Karpas-422 (cell line): ENCODE measurements around the gene PLA2G4D. TPM values are rescaled to one million over a fixed set of nuclear protein-coding genes. Genes with fewer than 3 reads are reported as not detected.
A peak's percentile ranks its signal among the peaks of the same experiment; 100 is the strongest.

Experiments
- DNase-seq: peaks from one replicate; pipeline ENCODE4 v3.0.0-alpha.2; 2015
- H2AFZ ChIP-seq: fragments of 200-600 bp; sonication (generic); 2 replicates; pipeline ENCODE4 v1.6.1; 2014; ENCODE audit warnings: antibody characterized with exemption, low read length, mixed read lengths
- H3K27ac ChIP-seq: fragments of 200-600 bp; sonication (generic); 2 replicates; pipeline ENCODE4 v1.5.1; 2014; ENCODE audit warnings: mild to moderate bottlenecking, low read length, moderate library complexity
- H3K27me3 ChIP-seq: fragments of 200-600 bp; sonication (generic); 2 replicates; pipeline ENCODE4 v1.6.1; 2014; ENCODE audit warnings: low read length, mixed read lengths
- H3K36me3 ChIP-seq: fragments of 200-600 bp; sonication (generic); 2 replicates; pipeline ENCODE4 v1.6.1; 2014; ENCODE audit warnings: low read length, mixed read lengths; ENCODE audit not compliant: insufficient read depth
- H3K4me1 ChIP-seq: fragments of 200-600 bp; sonication (generic); 2 replicates; pipeline ENCODE4 v1.6.1; 2014; ENCODE audit warnings: mild to moderate bottlenecking, low read length, mixed read lengths
- H3K4me2 ChIP-seq: fragments of 200-600 bp; sonication (generic); 2 replicates; pipeline ENCODE4 v1.6.1; 2014; ENCODE audit warnings: low read length, low read depth, mild to moderate bottlenecking; ENCODE audit not compliant: poor library complexity, severe bottlenecking
- H3K4me3 ChIP-seq: fragments of 200-600 bp; sonication (generic); 2 replicates; pipeline ENCODE4 v1.5.1; 2014; ENCODE audit warnings: mild to moderate bottlenecking, antibody characterized with exemption, low read length, mixed read lengths
- H3K79me2 ChIP-seq: fragments of 200-600 bp; sonication (generic); 2 replicates; pipeline ENCODE4 v1.6.1; 2014; ENCODE audit warnings: mild to moderate bottlenecking, low read length, mixed read lengths
- H3K9ac ChIP-seq: fragments of 200-600 bp; sonication (generic); 2 replicates; pipeline ENCODE4 v1.6.0; 2014; ENCODE audit warnings: low read length
- H3K9me2 ChIP-seq: fragments of 200-600 bp; sonication (generic), shearing (Covaris generic); replicated peaks from 2 replicates; pipeline ENCODE4 v1.6.0; 2014; ENCODE audit warnings: mild to moderate bottlenecking, low read length, moderate library complexity; ENCODE audit not compliant: insufficient read depth
- H3K9me3 ChIP-seq: fragments of 300-700, 200-600 bp; sonication (generic); 2 replicates; pipeline ENCODE4 v1.6.1; 2014; ENCODE audit warnings: low read length, mixed read lengths
- H4K20me1 ChIP-seq: fragments of 200-600 bp; sonication (generic); 2 replicates; pipeline ENCODE4 v1.6.1; 2014; ENCODE audit warnings: mild to moderate bottlenecking, antibody characterized with exemption, low read length, low read depth; ENCODE audit not compliant: insufficient read depth
- total RNA-seq: library from RNA; depleted of rRNA; stranded (reverse); fragments of >200 nt; shearing (Covaris generic); gene quantifications from 2 replicates; pipeline ENCODE4 v1.2.3, GENCODE V29; 2014; ENCODE audit warnings: low replicate concordance

The PLA2G4D gene
- total RNA-seq, 1 experiment from 2014 or later = not detected

DNA sequence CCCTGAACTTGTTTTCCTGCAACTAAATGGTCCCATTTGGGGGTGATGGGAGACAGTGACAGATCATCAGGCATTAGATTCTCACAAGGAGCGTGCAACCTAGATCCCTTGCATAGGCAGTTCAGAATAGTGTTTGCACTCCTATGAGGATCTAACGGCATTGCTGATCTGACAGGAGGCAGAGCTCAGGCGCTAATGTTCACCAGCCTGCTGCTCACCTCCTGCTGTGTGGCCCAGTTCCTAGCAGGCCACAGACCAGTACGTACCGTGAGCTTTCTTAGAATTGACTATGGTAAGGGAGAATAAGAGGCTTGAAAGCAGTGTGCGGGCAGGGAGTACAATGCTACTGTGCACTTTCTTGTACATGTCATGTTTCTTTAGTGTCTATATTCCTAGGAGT lies 56.0 kb downstream of the PLA2G4D start:
- Histone ChIP-seq H3K79me2 (no peaks in the 10 kb centered on the region), H4K20me1 (no peaks in the 10 kb centered on the region), H2AFZ (no peak overlapping the region), H3K27ac (no peak overlapping the region), H3K36me3 (no peaks in the 10 kb centered on the region), H3K27me3 (no peaks in the 10 kb centered on the region), H3K4me3 (no peak overlapping the region), H3K4me2 (no peak overlapping the region), H3K4me1 (peaks cover 19% of the 10 kb centered on the region), H3K9me3 (no peaks in the 10 kb centered on the region), H3K9me2 (no peaks in the 10 kb centered on the region), H3K9ac (no peak overlapping the region)
- DNase-seq = no peak

DNA sequence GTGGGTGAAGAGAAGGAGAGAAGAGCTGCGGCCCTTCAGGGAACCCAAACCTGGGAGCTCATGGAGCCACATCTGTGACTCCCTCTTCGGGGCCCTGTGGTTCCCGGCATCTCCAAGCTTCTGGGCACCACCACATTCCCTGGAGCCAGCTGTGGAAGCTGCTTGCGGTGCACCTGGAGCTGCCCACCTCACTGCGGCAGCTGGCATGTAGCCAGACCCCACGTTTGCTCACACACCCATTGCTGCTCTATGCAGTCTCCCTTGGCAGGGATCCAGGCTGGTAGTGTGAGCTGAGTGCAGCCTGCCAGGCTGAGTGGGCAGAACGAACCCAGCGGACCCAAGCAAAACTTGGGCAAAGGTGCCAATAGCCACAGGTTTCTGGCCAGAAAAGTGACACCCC lies 56.7 kb downstream of the PLA2G4D start:
- H2AFZ ChIP-seq = no peak overlapping the region
- H3K79me2 ChIP-seq = no peaks in the 10 kb centered on the region
- no peaks in the 10 kb centered on the region for H3K36me3 ChIP-seq
- H3K4me2 ChIP-seq = no peak overlapping the region
- DNase-seq = no peak
- no peaks in the 10 kb centered on the region for H3K9me3 ChIP-seq
- H3K27ac ChIP-seq = no peak overlapping the region
- no peaks in the 10 kb centered on the region for H4K20me1 ChIP-seq
- no peaks in the 10 kb centered on the region for H3K27me3 ChIP-seq
- peaks cover 19% of the 10 kb centered on the region for H3K4me1 ChIP-seq
- H3K4me3 ChIP-seq = no peak overlapping the region
- no peak overlapping the region for H3K9ac ChIP-seq
- H3K9me2 ChIP-seq = no peaks in the 10 kb centered on the region

DNA sequence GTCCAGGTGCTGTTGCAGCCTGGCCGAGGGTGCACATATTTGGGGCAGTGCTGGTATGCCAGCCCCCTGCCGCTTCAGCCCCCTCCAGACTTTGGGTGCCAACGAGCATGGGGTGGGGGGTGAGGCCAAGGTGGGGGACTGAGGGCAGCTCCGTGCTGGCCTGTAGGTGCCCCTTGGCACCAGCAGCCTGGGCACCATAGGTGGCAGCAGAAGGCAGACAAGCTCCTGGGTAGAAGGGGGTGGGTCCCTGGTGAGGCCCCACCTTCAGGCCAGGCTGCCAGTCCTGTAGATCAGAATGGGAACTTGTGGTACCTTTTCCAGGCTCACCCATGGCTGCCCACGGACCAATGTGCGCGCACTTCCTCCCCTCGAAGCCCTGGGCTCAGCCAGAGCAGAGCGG lies 57.4 kb downstream of the PLA2G4D start:
- peaks cover 19% of the 10 kb centered on the region for H3K4me1 ChIP-seq
- H3K4me2 ChIP-seq = no peak overlapping the region
- no peak overlapping the region for H3K9ac ChIP-seq
- no peaks in the 10 kb centered on the region for H4K20me1 ChIP-seq
- no peaks in the 10 kb centered on the region for H3K27me3 ChIP-seq
- no peak overlapping the region for H3K4me3 ChIP-seq
- H3K9me2 ChIP-seq = no peaks in the 10 kb centered on the region
- no peaks in the 10 kb centered on the region for H3K79me2 ChIP-seq
- H3K36me3 ChIP-seq = no peaks in the 10 kb centered on the region
- H3K9me3 ChIP-seq = no peaks in the 10 kb centered on the region
- DNase-seq = no peak
- H3K27ac ChIP-seq = no peak overlapping the region
- no peak overlapping the region for H2AFZ ChIP-seq

DNA sequence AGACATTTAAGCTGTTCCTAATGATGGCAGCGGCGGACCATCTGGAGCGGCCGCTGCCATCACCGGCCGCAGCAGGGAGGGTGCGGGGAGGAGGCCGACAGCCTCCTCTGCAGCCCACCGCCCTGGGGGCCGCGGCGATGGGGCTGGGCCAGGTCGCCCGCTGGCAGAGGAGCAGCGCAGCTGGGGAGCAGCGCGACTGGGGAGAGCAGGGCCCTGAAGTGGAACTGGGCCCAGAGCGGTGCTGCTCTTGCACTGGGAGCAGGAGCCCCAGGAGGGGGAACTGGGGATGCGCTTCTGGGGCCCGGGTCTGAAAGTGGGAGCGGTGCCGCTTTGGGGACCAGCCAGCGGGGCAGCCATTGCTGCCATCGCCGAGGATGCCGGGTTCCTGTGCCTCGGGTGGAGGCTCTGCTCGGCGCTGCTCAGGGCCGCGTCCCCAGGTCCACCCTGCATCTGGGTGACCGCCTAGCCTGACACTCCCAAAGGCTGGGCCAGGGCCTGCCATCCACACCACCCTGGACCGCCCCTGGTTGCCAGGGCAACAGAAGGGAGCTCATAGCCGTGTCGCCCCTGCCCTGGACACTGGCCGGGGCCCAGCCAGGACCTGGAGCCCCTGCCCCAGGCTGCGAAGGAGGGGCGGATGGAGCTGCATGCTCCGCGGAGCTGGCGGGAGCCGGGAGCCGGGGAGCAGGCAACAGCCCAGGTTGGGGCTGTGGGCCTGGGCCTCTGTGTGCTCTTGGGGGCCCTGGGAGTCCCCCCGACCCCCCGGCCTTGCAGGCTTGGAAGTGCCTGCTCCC lies 58.1 kb downstream of the PLA2G4D start:
- Histone ChIP-seq H3K9me2 (no peaks in the 10 kb centered on the region), H3K27me3 (no peaks in the 10 kb centered on the region), H3K4me3 (peak overlapping the region; percentile 33; the same call in 1 of the 2 replicates), H3K79me2 (no peaks in the 10 kb centered on the region), H4K20me1 (no peaks in the 10 kb centered on the region), H3K4me2 (peak overlapping the region; percentile 67), H3K9ac (no peak overlapping the region), H2AFZ (no peak overlapping the region), H3K36me3 (no peaks in the 10 kb centered on the region), H3K4me1 (peaks cover 19% of the 10 kb centered on the region), H3K27ac (no peak overlapping the region), H3K9me3 (no peaks in the 10 kb centered on the region)
- no peak for DNase-seq

DNA sequence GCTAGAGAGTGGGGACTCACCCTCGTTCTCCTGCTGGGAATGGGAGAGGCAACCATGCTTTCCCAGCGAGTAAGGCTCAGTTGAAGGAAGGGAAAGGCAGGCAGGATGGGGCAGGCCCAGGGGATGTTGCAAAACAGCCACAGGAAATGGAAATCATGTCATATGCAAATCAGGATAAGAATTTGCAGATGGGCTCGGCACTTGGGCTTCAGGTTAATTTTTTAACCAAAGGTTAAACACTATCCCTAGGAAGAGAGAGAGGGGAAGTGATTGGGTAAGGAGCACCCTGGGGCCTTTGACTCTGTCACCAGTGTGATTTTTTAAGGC lies 59.0 kb downstream of the PLA2G4D start:
- Histone ChIP-seq H2AFZ (no peak overlapping the region), H3K36me3 (no peaks in the 10 kb centered on the region), H3K9ac (no peak overlapping the region), H3K27ac (no peak overlapping the region), H3K27me3 (no peaks in the 10 kb centered on the region), H4K20me1 (no peaks in the 10 kb centered on the region), H3K79me2 (no peaks in the 10 kb centered on the region), H3K4me1 (peaks cover 19% of the 10 kb centered on the region), H3K9me3 (no peaks in the 10 kb centered on the region), H3K9me2 (no peaks in the 10 kb centered on the region), H3K4me2 (peak overlapping the region; percentile 67), H3K4me3 (peak overlapping the region; percentile 22; the same call in 1 of the 2 replicates)
- DNase-seq = peak; percentile 73

DNA sequence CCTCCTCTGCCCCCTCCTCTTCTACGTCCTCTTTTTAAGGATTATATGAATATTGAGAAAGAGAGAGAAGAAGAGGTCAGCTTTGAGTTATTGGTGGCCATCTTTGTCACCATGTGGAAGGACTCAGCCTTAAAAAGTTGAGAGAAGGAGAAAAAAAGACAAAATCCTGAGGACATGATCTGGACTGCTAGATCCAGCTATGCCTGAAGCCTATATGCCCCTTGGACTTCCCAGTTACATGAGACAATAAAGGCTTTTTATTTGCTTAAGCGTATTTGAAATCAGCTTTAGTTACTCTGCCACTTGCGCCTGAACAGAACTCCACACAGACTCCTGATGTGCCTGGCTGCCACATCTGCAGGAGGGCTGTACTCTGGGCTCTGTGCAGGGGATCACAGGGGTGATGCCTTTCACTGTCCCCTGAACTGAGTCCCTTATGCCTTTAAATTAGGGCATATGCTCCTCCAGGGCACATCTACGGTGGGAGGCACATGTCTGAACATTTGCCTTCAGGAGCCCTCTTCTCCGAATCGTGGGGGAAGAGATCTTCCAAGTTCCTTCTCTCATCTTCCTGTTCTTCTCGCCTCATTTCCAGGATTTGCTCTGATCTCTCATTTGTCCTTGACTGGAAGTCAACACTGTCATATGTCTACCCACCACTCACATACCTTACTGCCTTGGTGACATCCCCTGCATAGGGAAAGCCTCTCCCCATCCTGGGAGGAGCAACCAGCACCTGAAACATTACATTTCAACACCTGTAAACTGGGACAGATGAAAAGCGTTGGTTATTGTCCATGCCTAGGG lies 59.5 kb downstream of the PLA2G4D start:
- Histone ChIP-seq H3K9me3 (no peaks in the 10 kb centered on the region), H4K20me1 (no peaks in the 10 kb centered on the region), H3K79me2 (no peaks in the 10 kb centered on the region), H3K4me1 (peaks cover 19% of the 10 kb centered on the region), H3K9me2 (no peaks in the 10 kb centered on the region), H3K36me3 (no peaks in the 10 kb centered on the region), H3K27ac (no peak overlapping the region), H3K27me3 (no peaks in the 10 kb centered on the region), H3K9ac (no peak overlapping the region), H2AFZ (no peak overlapping the region), H3K4me3 (peak overlapping the region; percentile 22; the same call in 1 of the 2 replicates), H3K4me2 (peak overlapping the region; percentile 67)
- DNase-seq = no peak

DNA sequence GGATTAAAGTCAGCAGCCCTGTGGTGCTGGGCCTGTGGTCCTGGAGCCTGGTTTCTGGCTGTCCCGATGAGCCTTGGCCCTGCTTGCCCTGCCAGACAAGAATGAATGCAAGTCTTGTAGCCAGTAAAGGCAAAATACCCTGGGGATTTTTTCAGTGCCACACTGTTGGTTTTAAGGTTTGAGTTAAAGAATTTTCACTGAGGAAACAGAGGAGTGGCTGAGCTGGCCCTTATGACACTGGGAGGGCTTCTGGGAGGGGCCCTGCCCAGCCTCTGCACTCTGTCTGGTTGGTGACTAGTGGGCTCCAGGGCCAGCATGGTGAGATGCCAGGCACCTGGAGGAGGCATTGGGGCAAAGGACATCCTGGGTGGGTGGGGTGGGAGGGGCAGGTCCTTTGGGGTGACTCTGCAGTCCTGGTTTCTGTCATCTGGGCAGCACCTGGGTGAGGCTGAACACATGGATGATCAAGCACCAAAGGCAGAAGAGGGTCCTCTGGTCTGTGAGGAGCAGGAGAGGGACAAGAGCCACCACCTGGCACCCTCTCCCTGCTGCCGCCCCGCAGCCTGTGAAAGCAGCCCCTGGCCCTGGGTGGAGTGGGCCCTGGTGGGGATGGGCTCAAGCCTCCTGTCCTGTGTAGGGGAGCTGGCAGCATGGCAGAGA lies 61.0 kb downstream of the PLA2G4D start:
- no peaks in the 10 kb centered on the region for H3K36me3 ChIP-seq
- no peaks in the 10 kb centered on the region for H3K27me3 ChIP-seq
- H3K27ac ChIP-seq = no peak overlapping the region
- no peak overlapping the region for H2AFZ ChIP-seq
- no peak for DNase-seq
- H3K4me1 ChIP-seq = peaks cover 19% of the 10 kb centered on the region
- H3K9me3 ChIP-seq = no peaks in the 10 kb centered on the region
- no peak overlapping the region for H3K4me3 ChIP-seq
- no peaks in the 10 kb centered on the region for H4K20me1 ChIP-seq
- H3K4me2 ChIP-seq = no peak overlapping the region
- H3K79me2 ChIP-seq = no peaks in the 10 kb centered on the region
- H3K9me2 ChIP-seq = no peaks in the 10 kb centered on the region
- H3K9ac ChIP-seq = no peak overlapping the region
